Keratinocyte (primary cell): ENCODE results near the gene PRAMEF15. TPM values are rescaled to one million over a fixed set of nuclear protein-coding genes. Genes with fewer than 3 reads are reported as not detected.
"Not testable (repeated sequence)": the region's sequence is repeated elsewhere in the genome, so short reads cannot be mapped to it uniquely, and the experiment has no call there.

Experiments
- DNase-seq: peaks from one replicate; pipeline ENCODE4 v3.0.0-alpha.2; 2011; ENCODE audit warnings: low read depth, missing footprints, low spot score
- FAIRE-seq: peaks from 2 replicates; lab custom pipeline; 2011; peaks lifted over from hg19 to GRCh38; lab: Jason Lieb, UNC
- H2AFZ ChIP-seq: 2 replicates; pipeline ENCODE4 v1.6.0; 2012; ENCODE audit warnings: low read length, control low read depth, inconsistent platforms; ENCODE audit not compliant: control insufficient read depth
- H3K27ac ChIP-seq: 2 replicates; pipeline ENCODE4 v1.5.1; 2011; ENCODE audit warnings: low read length; ENCODE audit not compliant: control insufficient read depth, insufficient read depth
- H3K27me3 ChIP-seq: 3 replicates; pipeline ENCODE4 v1.6.0; 2011; ENCODE audit warnings: low read length; ENCODE audit not compliant: control insufficient read depth, insufficient read depth; ENCODE audit errors: extremely low read depth
- H3K36me3 ChIP-seq, 2 experiments: 2 replicates in 1 of 2; 3 replicates in 1 of 2; pipeline ENCODE4 v1.5.1; 2011; ENCODE audit warnings: low read length in 2 of 2, mild to moderate bottlenecking in 1 of 2; ENCODE audit not compliant: control insufficient read depth in 2 of 2, insufficient read depth in 2 of 2; ENCODE audit errors: extremely low read depth in 1 of 2
- H3K4me1 ChIP-seq: 3 replicates; pipeline ENCODE4 v1.5.1; 2011; ENCODE audit warnings: low read length; ENCODE audit not compliant: control insufficient read depth, insufficient read depth; ENCODE audit errors: extremely low read depth
- H3K4me2 ChIP-seq: 3 replicates; pipeline ENCODE4 v1.6.0; 2011; ENCODE audit warnings: low read depth, low read length; ENCODE audit not compliant: control insufficient read depth, insufficient read depth; ENCODE audit errors: extremely low read depth
- H3K4me3 ChIP-seq, 3 experiments: fragments of 200-600 bp in 1 of 3; sonication (generic) in 1 of 3; 2 replicates in 2 of 3; 3 replicates in 1 of 3; pipeline ENCODE4 v1.5.1; 2011 to 2016; ENCODE audit warnings: low read length in 3 of 3, mild to moderate bottlenecking in 3 of 3, control low read depth in 2 of 3, inconsistent platforms in 1 of 3, low read depth in 1 of 3, mixed read lengths in 1 of 3, mixed run types in 1 of 3, moderate library complexity in 1 of 3; ENCODE audit not compliant: control insufficient read depth in 2 of 3, insufficient read depth in 2 of 3; ENCODE audit errors: extremely low read depth in 1 of 3
- H3K79me2 ChIP-seq: 2 replicates; pipeline ENCODE4 v1.6.0; 2012; ENCODE audit warnings: low read length; ENCODE audit not compliant: control insufficient read depth, insufficient read depth
- H3K9ac ChIP-seq: 3 replicates; pipeline ENCODE4 v1.6.0; 2011; ENCODE audit warnings: low read length; ENCODE audit not compliant: control insufficient read depth, insufficient read depth; ENCODE audit errors: extremely low read depth
- H3K9me1 ChIP-seq: 3 replicates; pipeline ENCODE4 v1.6.0; 2011; ENCODE audit warnings: low read length; ENCODE audit not compliant: control insufficient read depth, insufficient read depth; ENCODE audit errors: extremely low read depth
- H3K9me3 ChIP-seq: 2 replicates; pipeline ENCODE4 v1.5.1; 2012; ENCODE audit warnings: low read depth, low read length; ENCODE audit not compliant: control insufficient read depth
- H4K20me1 ChIP-seq: 3 replicates; pipeline ENCODE4 v1.6.0; 2011; ENCODE audit warnings: low read length; ENCODE audit not compliant: control insufficient read depth, insufficient read depth; ENCODE audit errors: extremely low read depth
- dilution Hi-C: fragments of 300-500 bp; cut with MboI; formaldehyde crosslinking; loops from one replicate; pipeline ENCODE4 v1.7.0; 2020; ENCODE audit warnings: low sequenced_read_pairs; ENCODE audit not compliant: extremely low pct_ligation_motif_present
- polyA plus RNA-seq, 5 experiments: library from polyadenylated mRNA; depleted of rRNA in 3 of 5; stranded (reverse) in 3 of 5; stranded (forward) in 1 of 5; unstranded in 1 of 5; fragments of >200 nt; gene quantifications; 1 replicate in 1 of 5; 2 replicates in 3 of 5; 3 replicates in 1 of 5; pipeline versions ENCODE4 v1.2.1 to v1.2.3, GENCODE V29; 2011 to 2012; ENCODE audit warnings: missing spikeins in 2 of 5, low read depth in 1 of 5, low replicate concordance in 1 of 5

PRAMEF15 gene
- polyA plus RNA-seq, 1 donor (not counting 4 experiments of a cell fraction or from before 2014, with no cell fraction given) = not detected

- H3K27ac ChIP-seq, H4K20me1 ChIP-seq, H3K9me1 ChIP-seq, H3K9ac ChIP-seq, H2AFZ ChIP-seq, H3K4me3 ChIP-seq, FAIRE-seq, H3K4me2 ChIP-seq, DNase-seq, H3K9me3 ChIP-seq, dilution Hi-C loops, H3K4me1 ChIP-seq, H3K27me3 ChIP-seq, H3K36me3 ChIP-seq, H3K79me2 ChIP-seq: not testable (repeated sequence)
Measured at GRCh38 chr1:13347034-13347433, 31.7 kb downstream of the PRAMEF15 start, which contains the start of gene PRAMEF14. Gene PRAMEF14 (minus strand): TSS chr1:13347134. CDS start chr1:13345314, 1,820 bp downstream.

GRCh38 chr1:13353476-13353875 is 38.1 kb downstream of the PRAMEF15 start:
- H3K9ac ChIP-seq, H3K27ac ChIP-seq, H3K27me3 ChIP-seq, H3K4me2 ChIP-seq, H3K4me3 ChIP-seq, FAIRE-seq, H3K9me3 ChIP-seq, H3K79me2 ChIP-seq, H4K20me1 ChIP-seq, dilution Hi-C loops, DNase-seq, H2AFZ ChIP-seq, H3K36me3 ChIP-seq, H3K9me1 ChIP-seq, H3K4me1 ChIP-seq: not testable (repeated sequence)

- dilution Hi-C loops, H3K4me3 ChIP-seq, H3K9me1 ChIP-seq, H2AFZ ChIP-seq, DNase-seq, H3K4me1 ChIP-seq, H3K27me3 ChIP-seq, H3K79me2 ChIP-seq, H3K27ac ChIP-seq, FAIRE-seq, H3K4me2 ChIP-seq, H3K9me3 ChIP-seq, H4K20me1 ChIP-seq, H3K9ac ChIP-seq, H3K36me3 ChIP-seq: not testable (repeated sequence)
Measured at GRCh38 chr1:13354475-13354874, 39.1 kb downstream of the PRAMEF15 start.
